Panc1 (cell line): ENCODE measurements around the gene SCGB1D1. TPM values are rescaled to one million over a fixed set of nuclear protein-coding genes. Genes with fewer than 3 reads are reported as not detected.

ENCODE experiments used
- ATAC-seq: fragments of 200-7000 bp; cut with Tn5 transposase; 2 replicates; pipeline ENCODE4 v1.9.1; 2020; ENCODE audit warnings: mild to moderate bottlenecking, moderate library complexity
- BruUV-seq: library from RNA; stranded (reverse); fragments of 400-500 nt; replicated peaks from 2 replicates; lab custom pipeline; 2021; lab: Mats Ljungman, UMichigan
- CTCF ChIA-PET: fragments of 300-600 bp; sonication (Branson Sonifier 250); formaldehyde crosslinking; loops from one replicate; lab custom pipeline; 2022; ENCODE audit warnings: antibody characterized with exemption; lab: Charles Lee
- POLR2A ChIA-PET: fragments of 300-600 bp; sonication (Branson Sonifier 250); formaldehyde crosslinking; loops from one replicate; lab custom pipeline; 2022; ENCODE audit warnings: antibody characterized with exemption; lab: Charles Lee
- DNase-seq: peaks from one replicate; pipeline ENCODE4 v3.0.0-alpha.2; 2010; ENCODE audit warnings: low read depth, low spot score
- H3K27ac ChIP-seq: 2 replicates; pipeline ENCODE4 v1.5.1; 2011; ENCODE audit warnings: mild to moderate bottlenecking, low read length, inconsistent platforms
- H3K27me3 ChIP-seq: fragments of 200-500 bp; sonication (Bioruptor generic); 2 replicates; pipeline ENCODE4 v1.6.0; 2014; ENCODE audit warnings: low read length, inconsistent platforms; ENCODE audit not compliant: control insufficient read depth, insufficient read depth
- H3K36me3 ChIP-seq: fragments of 200-500 bp; sonication (Bioruptor generic); 2 replicates; pipeline ENCODE4 v1.5.1; 2014; ENCODE audit warnings: inconsistent platforms, mild to moderate bottlenecking, low read length, moderate library complexity; ENCODE audit not compliant: control insufficient read depth, insufficient read depth
- H3K4me1 ChIP-seq: 2 replicates; pipeline ENCODE4 v1.5.1; 2011; ENCODE audit warnings: inconsistent platforms, mild to moderate bottlenecking, low read length, moderate library complexity; ENCODE audit not compliant: control insufficient read depth, insufficient read depth
- H3K4me3 ChIP-seq, 2 experiments: 2 replicates each; pipeline ENCODE4 v1.5.1; 2011 to 2012; ENCODE audit warnings: low read depth in 2 of 2, low read length in 2 of 2, mild to moderate bottlenecking in 2 of 2, inconsistent platforms in 1 of 2, moderate library complexity in 1 of 2
- H3K9me3 ChIP-seq: fragments of 200-500 bp; sonication (Bioruptor generic); 2 replicates; pipeline ENCODE4 v1.5.1; 2014; ENCODE audit warnings: low read depth, mild to moderate bottlenecking, inconsistent platforms, low read length, moderate library complexity; ENCODE audit not compliant: control insufficient read depth, insufficient read depth
- CTCF ChIP-seq: fragments of 450-650 bp; IDR thresholded peaks from 2 replicates; pipeline ENCODE4 v1.5.1; 2017; ENCODE audit warnings: mild to moderate bottlenecking
- POLR2AphosphoS5 ChIP-seq: IDR thresholded peaks from 2 replicates; pipeline ENCODE4 v1.6.1; 2012; ENCODE audit warnings: mild to moderate bottlenecking, low read depth, low read length, moderate library complexity
- SIN3A ChIP-seq: IDR thresholded peaks from 2 replicates; pipeline ENCODE4 v1.6.1; 2012; ENCODE audit warnings: low read depth, mild to moderate bottlenecking, low read length, moderate library complexity, borderline replicate concordance; ENCODE audit not compliant: insufficient read depth
- TCF7L2 ChIP-seq: IDR thresholded peaks from 2 replicates; pipeline ENCODE4 v1.6.1; 2011; ENCODE audit warnings: mild to moderate bottlenecking, low read depth, low read length, inconsistent platforms
- in situ Hi-C: cut with HindIII; loops from 2 replicates; pipeline ENCODE4 v1.10.0; 2016; ENCODE audit warnings: low sequenced_read_pairs, low pct_unique_long_range_greater_than_20kb
- intact Hi-C: fragments of 100-400 bp; cut with micrococcal nuclease; formaldehyde crosslinking; loops from one replicate; pipeline ENCODE4 v1.10.0; 2022; ENCODE audit not compliant: unreplicated experiment
- total RNA-seq: library from RNA; stranded (reverse); gene quantifications from one replicate; pipeline ENCODE4 v1.2.1, GENCODE V29; 2021; ENCODE audit not compliant: unreplicated experiment
- TF ChIP-seq, protein P1 (sequence below), 2 experiments: IDR thresholded peaks; 2 replicates each; pipeline ENCODE4 v1.6.1; 2011 to 2012; ENCODE audit warnings: low read depth in 2 of 2, control low read depth in 1 of 2, low read length in 1 of 2, mild to moderate bottlenecking in 1 of 2, moderate library complexity in 1 of 2; ENCODE audit not compliant: insufficient read depth in 1 of 2

SCGB1D1 gene
- total RNA-seq, 1 experiment from 2014 or later, result not detected

DNA sequence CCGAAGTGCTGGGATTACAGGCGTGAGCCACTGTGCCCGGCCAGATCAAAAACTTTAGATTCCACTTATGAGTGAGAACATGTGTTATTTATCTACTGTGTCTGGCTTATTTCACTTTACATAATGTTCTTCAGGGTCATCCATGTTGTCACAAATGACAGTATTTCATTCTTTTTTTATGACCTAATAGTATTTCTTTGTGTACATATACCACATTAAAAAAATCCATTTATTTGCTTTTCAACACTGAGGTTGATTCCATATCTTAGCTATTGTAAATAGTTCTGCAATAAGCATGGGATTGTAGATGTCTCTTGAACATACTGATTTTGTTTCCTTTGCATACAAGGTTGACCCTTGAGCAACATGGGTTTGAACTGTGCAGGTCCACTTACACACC lies 13.2 kb upstream of the SCGB1D1 start:
- peaks cover 28% of the 10 kb centered on the region for H3K27me3 ChIP-seq
- BruUV-seq, result no TSS peak
- H3K4me3 ChIP-seq, result no peak overlapping the region
- DNase-seq (no peak), ATAC-seq (no peak)
- no peak for TF ChIP-seq TCF7L2
- TF ChIP-seq, protein P1, sequence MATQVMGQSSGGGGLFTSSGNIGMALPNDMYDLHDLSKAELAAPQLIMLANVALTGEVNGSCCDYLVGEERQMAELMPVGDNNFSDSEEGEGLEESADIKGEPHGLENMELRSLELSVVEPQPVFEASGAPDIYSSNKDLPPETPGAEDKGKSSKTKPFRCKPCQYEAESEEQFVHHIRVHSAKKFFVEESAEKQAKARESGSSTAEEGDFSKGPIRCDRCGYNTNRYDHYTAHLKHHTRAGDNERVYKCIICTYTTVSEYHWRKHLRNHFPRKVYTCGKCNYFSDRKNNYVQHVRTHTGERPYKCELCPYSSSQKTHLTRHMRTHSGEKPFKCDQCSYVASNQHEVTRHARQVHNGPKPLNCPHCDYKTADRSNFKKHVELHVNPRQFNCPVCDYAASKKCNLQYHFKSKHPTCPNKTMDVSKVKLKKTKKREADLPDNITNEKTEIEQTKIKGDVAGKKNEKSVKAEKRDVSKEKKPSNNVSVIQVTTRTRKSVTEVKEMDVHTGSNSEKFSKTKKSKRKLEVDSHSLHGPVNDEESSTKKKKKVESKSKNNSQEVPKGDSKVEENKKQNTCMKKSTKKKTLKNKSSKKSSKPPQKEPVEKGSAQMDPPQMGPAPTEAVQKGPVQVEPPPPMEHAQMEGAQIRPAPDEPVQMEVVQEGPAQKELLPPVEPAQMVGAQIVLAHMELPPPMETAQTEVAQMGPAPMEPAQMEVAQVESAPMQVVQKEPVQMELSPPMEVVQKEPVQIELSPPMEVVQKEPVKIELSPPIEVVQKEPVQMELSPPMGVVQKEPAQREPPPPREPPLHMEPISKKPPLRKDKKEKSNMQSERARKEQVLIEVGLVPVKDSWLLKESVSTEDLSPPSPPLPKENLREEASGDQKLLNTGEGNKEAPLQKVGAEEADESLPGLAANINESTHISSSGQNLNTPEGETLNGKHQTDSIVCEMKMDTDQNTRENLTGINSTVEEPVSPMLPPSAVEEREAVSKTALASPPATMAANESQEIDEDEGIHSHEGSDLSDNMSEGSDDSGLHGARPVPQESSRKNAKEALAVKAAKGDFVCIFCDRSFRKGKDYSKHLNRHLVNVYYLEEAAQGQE (IDR thresholded peaks at IDR 0.05; ENCODE audit: insufficient read depth in 1 of 2, low read depth in 2 of 2, low read length in 1 of 2), result no peak
- no peak for TF ChIP-seq SIN3A
- TF ChIP-seq CTCF, result no peak
- no peak for TF ChIP-seq POLR2AphosphoS5
- H3K4me1 ChIP-seq, result no peaks in the 10 kb centered on the region
- POLR2A ChIA-PET, result no interaction called here
- in situ Hi-C loops, result no loop called here
- CTCF ChIA-PET, result no interaction called here
- no peak overlapping the region for H3K27ac ChIP-seq
- H3K9me3 ChIP-seq, result no peaks in the 10 kb centered on the region
- no peaks in the 10 kb centered on the region for H3K36me3 ChIP-seq
- intact Hi-C loops, result no loop called here

DNA sequence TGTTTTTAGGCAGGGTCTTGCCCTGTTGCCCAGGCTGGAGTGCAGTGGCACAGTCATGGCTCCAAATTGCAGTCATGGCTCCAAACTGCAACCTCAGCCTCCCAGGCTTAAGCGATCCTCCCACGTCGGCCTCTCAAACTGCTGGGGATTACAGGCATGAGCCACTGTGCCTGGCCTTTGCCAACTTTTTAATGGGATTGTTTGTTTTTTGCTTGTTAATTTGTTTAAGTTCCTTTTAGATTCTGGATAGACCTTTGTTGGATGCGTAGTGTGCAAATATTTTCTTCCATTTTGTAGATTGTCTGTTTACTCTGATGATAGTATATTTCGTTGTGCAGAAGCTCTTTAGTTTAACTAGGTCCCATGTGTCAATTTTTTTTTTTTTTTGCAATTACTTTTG lies 10.0 kb upstream of the SCGB1D1 start:
- DNase-seq (no peak), ATAC-seq (no peak)
- peaks cover 13% of the 10 kb centered on the region for H3K27me3 ChIP-seq
- H3K36me3 ChIP-seq, result no peaks in the 10 kb centered on the region
- TF ChIP-seq, protein P1 (IDR thresholded peaks at IDR 0.05; ENCODE audit: insufficient read depth in 1 of 2, low read depth in 2 of 2, low read length in 1 of 2), result no peak
- no peak for TF ChIP-seq POLR2AphosphoS5
- TF ChIP-seq SIN3A, result no peak
- no peak for TF ChIP-seq TCF7L2
- no peak for TF ChIP-seq CTCF
- CTCF ChIA-PET, result no interaction called here
- no peaks in the 10 kb centered on the region for H3K4me1 ChIP-seq
- no peak overlapping the region for H3K27ac ChIP-seq
- POLR2A ChIA-PET, result interaction anchor here (0.6 kb wide), 1 partner anchor 202 kb away, joined by 4 read pairs; no protein-coding TSS in a partner anchor
- BruUV-seq, result no TSS peak
- H3K9me3 ChIP-seq, result no peaks in the 10 kb centered on the region
- intact Hi-C loops (no loop called here), in situ Hi-C loops (no loop called here)
- no peak overlapping the region for H3K4me3 ChIP-seq
